GM19238 (cell line): ENCODE results near the gene RHOBTB3.
A peak's percentile ranks its signal among the peaks of the same experiment; 100 is the strongest.
"Not testable (repeated sequence)": the region's sequence is repeated elsewhere in the genome, so short reads cannot be mapped to it uniquely, and the experiment has no call there.

Source experiments
- DNase-seq: peaks from one replicate; pipeline ENCODE4 v3.0.0; 2011; ENCODE audit warnings: low spot score; ENCODE audit not compliant: insufficient read length

RHOBTB3 gene

GRCh38 chr5:95799191-95799835 is 68.2 kb downstream of the RHOBTB3 start:
- DNase-seq = no peak

GRCh38 chr5:95800553-95800952 is 69.4 kb downstream of the RHOBTB3 start:
- DNase-seq = no peak

- DNase-seq = no peak
Observed at GRCh38 chr5:95801532-95801931, 70.4 kb downstream of the RHOBTB3 start.

- no peak for DNase-seq
Observed at GRCh38 chr5:95801961-95802360, 70.8 kb downstream of the RHOBTB3 start.

- no peak for DNase-seq
Observed at GRCh38 chr5:95803271-95804148, 72.4 kb downstream of the RHOBTB3 start.

DNA sequence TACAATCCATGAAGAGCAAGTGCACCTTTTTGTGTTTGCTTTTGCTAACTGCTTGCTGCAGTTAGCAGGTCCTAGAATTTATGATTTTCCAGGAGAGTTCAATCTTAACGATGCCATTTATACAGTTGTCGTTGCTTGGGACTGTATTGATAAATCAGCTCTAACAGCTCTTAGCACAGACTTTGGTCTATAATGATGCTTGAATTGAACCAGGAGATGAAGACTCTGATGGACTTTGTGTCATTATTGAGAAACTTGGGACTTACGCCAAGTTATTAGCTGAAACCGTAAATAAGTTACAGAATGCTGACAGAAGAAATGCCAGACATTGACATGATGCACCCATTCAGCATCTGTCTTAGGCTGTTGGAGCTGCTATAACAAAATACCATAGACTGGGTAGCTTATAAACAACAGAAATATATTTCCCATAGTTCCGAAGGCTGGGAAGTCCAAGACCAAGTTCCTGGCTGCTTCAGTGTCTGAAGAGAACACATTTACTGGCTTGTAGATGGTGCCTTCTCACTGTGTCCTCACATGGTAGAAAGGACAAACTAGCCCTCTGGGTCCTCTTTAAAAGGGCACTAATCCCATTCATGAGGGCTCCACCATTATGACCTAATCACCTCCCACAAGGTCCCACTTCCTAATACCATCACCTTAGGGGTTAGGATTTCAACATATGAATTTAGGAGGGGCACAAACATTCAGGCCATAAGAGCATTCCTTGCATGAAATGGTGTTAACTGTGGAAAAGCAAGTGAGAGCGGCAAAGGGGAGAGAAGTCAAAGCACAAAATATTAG is 73.8 kb downstream of the RHOBTB3 start:
- no peak for DNase-seq

- DNase-seq = no peak
Observed at GRCh38 chr5:95806687-95807086, 75.6 kb downstream of the RHOBTB3 start.

DNA sequence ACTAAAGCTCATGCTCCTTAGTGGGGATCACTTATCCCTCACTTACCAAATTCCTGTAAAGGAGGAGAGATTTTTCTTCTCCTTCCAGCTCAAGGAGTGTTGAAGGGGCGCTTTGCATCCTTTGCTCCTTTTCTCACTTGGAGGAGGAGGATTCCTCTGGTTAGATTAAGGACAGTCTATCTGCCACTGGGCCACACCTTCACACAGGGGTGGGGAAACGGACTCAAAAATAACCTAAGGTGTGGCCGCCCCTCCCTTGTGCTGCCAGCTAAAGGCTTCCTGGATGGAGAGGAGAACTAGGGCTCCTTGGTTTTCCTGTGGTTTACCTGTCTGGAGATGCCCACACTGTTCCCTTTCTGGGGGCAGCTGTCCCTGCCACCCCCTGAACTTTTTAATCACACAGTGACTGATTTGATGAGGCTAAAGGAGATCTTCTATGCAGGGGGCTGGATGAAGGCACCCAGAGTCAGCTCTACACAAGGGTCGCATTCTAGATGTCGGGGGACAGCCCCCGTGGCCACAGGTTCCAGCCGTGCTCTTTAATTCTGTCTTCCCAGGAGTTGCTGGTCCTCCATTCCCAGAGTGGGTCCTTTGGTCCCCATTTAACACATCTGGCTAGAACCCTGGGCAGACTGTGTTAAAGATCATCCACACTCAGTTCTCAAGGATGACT is 77.0 kb downstream of the RHOBTB3 start:
- no peak for DNase-seq

DNA sequence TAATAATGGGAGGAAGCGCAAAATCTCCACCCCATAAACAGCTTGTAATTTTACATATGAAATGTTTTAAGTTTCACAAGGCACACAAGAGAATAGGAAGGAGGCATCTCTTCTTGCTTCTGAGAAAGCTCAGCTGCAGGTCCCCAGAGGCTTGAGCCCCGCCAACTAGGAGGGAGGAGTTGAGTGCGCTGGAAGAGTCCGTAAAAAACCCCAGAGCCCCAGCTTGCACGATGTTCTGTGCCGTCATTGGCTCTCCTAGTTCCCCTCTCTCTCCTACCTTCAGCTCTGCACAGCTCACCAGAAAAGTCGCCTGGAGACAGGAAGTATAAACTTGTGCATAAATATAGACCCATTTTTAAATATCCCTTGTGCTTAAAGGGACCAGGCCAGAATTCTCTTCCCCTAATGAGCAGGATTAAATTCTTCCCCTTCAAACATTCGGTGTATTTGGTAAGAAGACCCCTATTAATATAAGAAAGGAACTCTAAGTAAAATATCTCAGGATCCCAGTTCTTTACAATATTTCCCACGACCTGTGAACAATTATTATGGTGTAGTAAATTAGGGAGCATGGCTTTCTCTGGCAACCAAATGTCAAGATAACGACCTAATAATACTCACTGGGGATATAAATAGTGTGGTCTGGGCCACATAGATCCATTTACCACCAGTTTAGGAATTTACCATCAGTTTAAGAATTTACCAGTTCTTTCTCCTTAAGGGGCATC is 77.7 kb downstream of the RHOBTB3 start:
- peak; percentile 84 for DNase-seq

DNA sequence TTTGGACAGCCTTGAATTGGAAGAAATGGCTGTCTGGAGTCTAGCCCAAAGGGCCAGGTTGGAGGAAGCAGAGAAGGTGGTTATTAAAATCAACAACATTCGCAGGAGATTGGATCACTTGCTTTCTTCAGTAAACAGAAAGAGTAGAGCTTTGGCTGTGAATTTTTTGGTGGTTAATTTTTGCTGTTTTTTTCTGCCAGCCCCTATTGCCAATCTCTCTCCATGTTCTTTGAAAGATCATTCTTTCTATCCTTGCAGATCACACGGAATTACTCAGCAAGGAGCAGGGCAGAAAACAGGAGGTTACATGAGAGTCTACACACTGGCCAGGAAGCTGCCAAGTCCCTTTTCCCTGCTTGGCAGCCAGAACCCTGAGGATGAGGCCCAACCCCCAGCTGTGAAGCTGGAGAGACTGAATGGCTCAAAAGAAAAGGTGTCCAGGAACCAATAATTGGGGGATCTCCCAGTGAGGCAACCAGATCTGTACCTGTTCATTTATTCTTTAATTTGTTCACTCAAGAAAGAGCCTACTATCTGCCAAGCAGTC is 78.4 kb downstream of the RHOBTB3 start:
- DNase-seq = no peak

DNA sequence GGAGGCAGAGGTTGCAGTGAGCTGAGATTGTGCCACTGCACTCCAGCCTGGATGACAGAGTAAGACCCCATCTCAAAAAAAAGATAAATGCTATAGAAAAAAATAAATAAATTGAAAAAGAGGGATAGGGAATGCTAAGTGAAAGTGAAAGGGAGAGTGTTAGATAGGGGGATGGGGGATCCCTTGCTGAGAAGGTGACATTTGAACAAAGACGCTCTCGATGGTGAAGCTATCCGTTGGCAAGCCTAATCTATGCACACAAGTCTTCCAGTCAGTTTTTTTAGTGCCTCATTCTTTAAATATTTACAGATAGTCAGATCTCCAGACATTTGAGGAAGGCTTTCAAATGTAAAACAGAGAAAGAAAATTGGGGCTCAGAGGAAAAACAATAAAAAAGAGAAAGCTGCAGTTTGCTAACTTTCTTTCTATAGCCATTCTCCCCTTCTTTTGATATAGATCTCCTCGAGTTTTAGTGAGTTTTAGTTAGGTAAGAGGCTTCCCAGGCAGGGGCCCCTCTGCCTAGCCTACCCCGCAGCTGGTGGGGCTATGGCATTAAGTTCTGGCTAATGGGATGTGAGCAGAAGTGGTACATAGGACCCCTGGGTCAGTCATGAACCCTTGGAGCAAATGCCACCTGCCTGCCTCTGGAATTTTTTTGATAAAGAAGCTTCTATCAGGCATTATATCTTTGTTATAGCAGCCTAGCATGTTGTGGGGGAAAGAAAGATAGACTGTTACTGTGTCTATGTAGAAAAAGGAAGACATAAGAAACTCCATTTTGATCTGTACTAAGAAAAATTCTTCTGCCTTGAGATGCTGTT is 79.4 kb downstream of the RHOBTB3 start:
- DNase-seq = no peak

- not testable (repeated sequence) for DNase-seq
Observed at GRCh38 chr5:95811126-95811423, 79.9 kb downstream of the RHOBTB3 start.

DNA sequence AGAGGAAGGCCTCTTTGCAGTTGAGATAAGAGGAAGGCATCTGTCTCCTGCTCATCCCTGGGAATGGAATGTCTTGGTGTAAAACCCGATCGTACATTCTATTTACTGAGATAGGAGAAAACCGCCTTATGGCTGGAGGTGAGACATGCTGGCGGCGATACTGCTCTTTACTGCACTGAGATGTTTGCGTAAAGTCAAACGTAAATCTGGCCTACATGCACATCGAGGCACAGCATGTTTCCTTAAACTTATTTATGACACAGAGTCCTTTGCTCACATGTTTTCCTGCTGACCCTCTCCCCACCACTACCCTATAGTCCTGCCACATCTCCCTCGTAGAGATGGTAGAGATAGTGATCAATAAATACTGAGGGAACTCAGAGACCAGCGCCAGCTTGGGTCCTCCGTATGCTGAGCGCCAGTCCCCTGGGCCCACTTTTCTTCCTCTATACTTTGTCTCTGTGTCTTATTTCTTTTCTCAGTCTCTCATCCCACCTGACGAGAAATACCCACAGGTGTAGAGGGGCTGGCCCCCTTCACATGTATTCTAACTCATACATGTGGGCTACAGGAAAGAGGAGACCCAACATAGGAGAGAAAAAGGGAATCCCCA is 80.4 kb downstream of the RHOBTB3 start:
- not testable (repeated sequence) for DNase-seq

GRCh38 chr5:95812074-95812471 is 80.9 kb downstream of the RHOBTB3 start:
- DNase-seq = no peak

DNA sequence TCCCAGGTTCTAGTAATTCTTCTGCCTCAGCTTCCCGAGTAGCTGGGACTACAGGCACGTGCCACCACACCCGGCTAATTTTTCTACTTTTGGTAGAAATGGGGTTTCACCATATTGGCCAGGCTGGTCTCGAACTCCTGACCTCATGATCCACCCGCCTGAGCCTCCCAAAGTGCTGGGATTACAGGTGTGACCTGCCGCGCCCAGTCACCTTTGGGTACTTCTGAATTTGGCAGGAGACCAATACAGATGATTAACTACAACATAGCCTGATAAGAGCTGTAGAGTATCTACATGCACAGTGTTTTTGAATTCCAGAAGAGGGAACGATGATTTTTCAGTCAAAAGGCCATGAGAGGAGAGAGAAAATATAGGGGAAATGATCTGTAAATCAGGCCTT is 81.9 kb downstream of the RHOBTB3 start:
- not testable (repeated sequence) for DNase-seq

DNA sequence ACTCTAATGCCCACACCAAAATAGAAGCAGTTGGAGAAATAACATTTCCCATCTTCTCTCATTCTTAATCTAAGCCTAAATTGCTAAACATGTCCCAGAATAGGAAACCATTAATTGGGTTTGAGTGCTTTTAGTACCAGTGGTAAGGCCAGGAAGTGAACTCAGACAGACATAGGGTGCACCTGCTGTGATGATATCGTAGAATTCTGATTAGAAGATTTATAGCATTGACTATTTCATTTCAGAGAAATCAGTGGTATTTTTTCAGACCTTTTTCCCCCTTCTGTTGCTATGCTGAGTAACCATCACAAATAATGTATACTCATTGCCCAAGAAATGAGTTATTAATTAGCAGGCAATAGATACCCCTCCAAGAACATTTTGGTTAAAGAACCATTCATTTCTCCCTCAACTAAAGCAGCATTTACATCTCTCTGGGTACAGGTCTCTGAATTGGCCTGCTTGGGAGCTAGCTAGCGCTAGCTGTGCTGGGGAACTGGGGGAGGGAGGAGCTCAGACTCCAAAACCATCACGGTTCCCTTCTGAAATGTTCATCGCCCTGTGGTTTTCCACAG is 84.1 kb downstream of the RHOBTB3 start:
- DNase-seq = no peak

DNA sequence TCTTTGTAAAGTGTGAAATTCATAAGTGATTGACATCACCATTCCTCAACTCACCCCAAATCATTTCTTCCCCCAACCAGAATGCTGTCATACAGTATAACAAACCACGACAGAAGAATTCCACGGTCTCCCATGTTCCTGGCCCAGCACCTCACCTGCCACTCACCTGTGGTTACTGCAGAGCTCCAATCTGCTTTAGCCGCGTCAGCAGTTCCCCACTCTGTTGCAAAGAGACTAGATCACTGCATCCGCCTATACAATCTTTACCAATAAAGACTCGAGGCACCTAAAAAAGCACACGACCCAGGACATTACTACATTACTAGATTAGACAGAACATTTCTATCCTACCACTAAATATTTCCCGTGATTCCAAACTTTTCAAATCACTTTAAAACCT is 85.2 kb downstream of the RHOBTB3 start:
- no peak for DNase-seq

GRCh38 chr5:95816776-95817175 is 85.6 kb downstream of the RHOBTB3 start:
- DNase-seq = no peak

DNA sequence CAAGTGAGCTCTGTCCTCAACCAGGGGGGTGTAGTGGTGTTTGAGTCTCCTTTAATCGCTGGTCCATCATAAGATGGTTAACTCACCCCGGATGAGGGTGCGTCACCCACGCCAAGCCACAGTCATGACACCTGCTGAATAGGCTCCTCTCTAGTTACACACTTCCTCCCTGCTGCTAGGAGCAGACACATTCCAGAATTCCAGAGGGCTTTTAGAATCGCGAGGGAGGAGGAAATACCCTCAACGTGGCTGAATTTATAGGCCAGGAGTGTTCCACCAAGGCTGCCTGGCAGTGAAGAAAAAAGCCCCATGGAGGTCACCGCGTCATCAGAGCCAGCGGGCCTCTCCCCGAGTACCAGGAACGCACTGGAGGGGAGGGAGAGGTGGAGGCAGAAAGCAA is 86.3 kb downstream of the RHOBTB3 start:
- no peak for DNase-seq
